H1 (cell line): Measurements from ENCODE around the gene FSD1. TPM values are rescaled to one million over a fixed set of nuclear protein-coding genes. Genes with fewer than 3 reads are reported as not detected.

Experiments
- CHD7 ChIP-seq: fragments of 300-600 bp; sonication (generic); IDR thresholded peaks from 2 replicates; pipeline ENCODE4 v1.7.1; 2012; ENCODE audit warnings: low read length, moderate library complexity, mild to moderate bottlenecking, inconsistent platforms; ENCODE audit not compliant: insufficient replicate concordance
- NANOG ChIP-seq: IDR thresholded peaks from 2 replicates; pipeline ENCODE4 v1.6.1; 2011; ENCODE audit warnings: low read length, low read depth, mild to moderate bottlenecking, inconsistent platforms; ENCODE audit not compliant: insufficient read depth, poor library complexity, severe bottlenecking
- RBBP5 ChIP-seq: IDR thresholded peaks from 2 replicates; pipeline ENCODE4 v1.7.1; 2012; ENCODE audit warnings: low read depth, mild to moderate bottlenecking, inconsistent platforms, low read length, moderate library complexity, borderline replicate concordance
- polyA plus RNA-seq, 7 experiments: library from polyadenylated mRNA; depleted of rRNA in 3 of 7; stranded (reverse) in 5 of 7; unstranded in 2 of 7; fragments of >200 nt in 5 of 7; fragments of 200-250 nt in 2 of 7; gene quantifications; 1 replicate in 5 of 7; 2 replicates in 1 of 7; 4 replicates in 1 of 7; pipeline versions ENCODE4 v1.2.1 to v1.2.3, GENCODE V29; 2011 to 2013; ENCODE audit warnings: missing spikeins in 2 of 7, mixed read lengths in 2 of 7
- total RNA-seq: library from RNA; stranded (reverse); fragmentation: NEBNext Ultra II Directional; extraction: Animal tissue kit (Norgen Biotek cat#: 25700); gene quantifications from 2 replicates; pipeline ENCODE4 v1.2.1, GENCODE V29; 2021

The FSD1 gene
- total and polyA plus RNA-seq, 2 of the 8 experiments (the other 6 are each of a cell fraction or from before 2014, with no cell fraction given), result 58.8 to 181 TPM

GRCh38 chr19:4302243-4302640, 2.2 kb upstream of the FSD1 start, which contains the start of gene TMIGD2 (continued):
- TF ChIP-seq NANOG, result no peak
- TF ChIP-seq CHD7, result no peak
- no peak for TF ChIP-seq RBBP5
